Measurements from ENCODE around the gene RPL28. TPM values are rescaled to one million over a fixed set of nuclear protein-coding genes. Genes with fewer than 3 reads are reported as not detected.

Gene RPL28
- total and polyA plus RNA-seq, 2 of the 13 experiments (the other 11 are each of a cell fraction or from before 2014, with no cell fraction given) = 105 to 420 TPM

DNA sequence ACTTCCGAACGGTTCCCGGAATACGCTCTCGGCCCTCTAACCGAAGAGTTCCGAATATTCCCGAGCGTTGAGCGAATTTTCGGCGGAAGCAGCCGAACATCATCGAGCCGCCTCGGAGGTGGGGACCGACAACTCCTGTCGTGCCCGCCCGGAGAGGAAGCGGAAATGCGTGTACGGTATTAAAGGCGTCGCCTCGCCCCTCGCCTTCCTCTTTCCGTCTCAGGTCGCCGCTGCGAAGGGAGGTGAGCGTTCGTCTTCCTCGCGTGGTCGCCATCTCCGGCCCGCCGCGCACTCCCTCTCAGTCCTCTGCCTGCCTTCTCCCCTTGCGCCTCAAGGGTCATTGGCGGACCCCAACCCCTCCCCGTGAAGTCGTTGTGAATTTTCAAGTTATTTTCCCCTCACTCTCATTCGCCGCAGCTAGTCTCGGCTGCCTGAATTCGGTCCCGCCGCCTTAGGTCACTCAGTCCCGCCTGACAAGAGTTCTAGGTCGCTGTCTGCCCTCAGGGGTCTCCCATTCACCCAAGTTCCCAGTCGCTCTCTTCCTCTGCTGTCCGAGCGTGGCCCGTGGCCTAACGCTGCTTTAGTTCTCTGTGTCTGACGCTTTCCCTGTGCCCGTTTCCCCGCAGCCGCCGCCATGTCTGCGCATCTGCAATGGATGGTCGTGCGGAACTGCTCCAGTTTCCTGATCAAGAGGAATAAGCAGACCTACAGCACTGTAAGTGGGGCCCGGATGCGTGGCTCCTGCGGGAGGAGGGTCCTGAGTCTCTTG lies at the start of gene RPL28 (continued):
- TF ChIP-seq MAZ (IDR thresholded peaks at IDR 0.05; ENCODE audit: borderline replicate concordance, low read depth, low read length) = no peak
- TF ChIP-seq MAZ (CRISPR knock-in tag; IDR thresholded peaks at IDR 0.05; ENCODE audit: low read depth) = peak; percentile 88
- TF ChIP-seq, protein P1, sequence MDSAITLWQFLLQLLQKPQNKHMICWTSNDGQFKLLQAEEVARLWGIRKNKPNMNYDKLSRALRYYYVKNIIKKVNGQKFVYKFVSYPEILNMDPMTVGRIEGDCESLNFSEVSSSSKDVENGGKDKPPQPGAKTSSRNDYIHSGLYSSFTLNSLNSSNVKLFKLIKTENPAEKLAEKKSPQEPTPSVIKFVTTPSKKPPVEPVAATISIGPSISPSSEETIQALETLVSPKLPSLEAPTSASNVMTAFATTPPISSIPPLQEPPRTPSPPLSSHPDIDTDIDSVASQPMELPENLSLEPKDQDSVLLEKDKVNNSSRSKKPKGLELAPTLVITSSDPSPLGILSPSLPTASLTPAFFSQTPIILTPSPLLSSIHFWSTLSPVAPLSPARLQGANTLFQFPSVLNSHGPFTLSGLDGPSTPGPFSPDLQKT (CRISPR knock-in tag; IDR thresholded peaks at IDR 0.05; ENCODE audit: borderline replicate concordance) = no peak; the same call in 1 of the 2 replicates
- peak; percentile 81; the same call in 1 of the 2 replicates for TF ChIP-seq ZNF614 (CRISPR knock-in tag; IDR thresholded peaks at IDR 0.05; ENCODE audit: borderline replicate concordance)
- TF ChIP-seq, protein P2, sequence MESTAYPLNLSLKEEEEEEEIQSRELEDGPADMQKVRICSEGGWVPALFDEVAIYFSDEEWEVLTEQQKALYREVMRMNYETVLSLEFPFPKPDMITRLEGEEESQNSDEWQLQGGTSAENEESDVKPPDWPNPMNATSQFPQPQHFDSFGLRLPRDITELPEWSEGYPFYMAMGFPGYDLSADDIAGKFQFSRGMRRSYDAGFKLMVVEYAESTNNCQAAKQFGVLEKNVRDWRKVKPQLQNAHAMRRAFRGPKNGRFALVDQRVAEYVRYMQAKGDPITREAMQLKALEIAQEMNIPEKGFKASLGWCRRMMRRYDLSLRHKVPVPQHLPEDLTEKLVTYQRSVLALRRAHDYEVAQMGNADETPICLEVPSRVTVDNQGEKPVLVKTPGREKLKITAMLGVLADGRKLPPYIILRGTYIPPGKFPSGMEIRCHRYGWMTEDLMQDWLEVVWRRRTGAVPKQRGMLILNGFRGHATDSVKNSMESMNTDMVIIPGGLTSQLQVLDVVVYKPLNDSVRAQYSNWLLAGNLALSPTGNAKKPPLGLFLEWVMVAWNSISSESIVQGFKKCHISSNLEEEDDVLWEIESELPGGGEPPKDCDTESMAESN (CRISPR knock-in tag; conservative IDR thresholded peaks at IDR 0.05) = peak; percentile 78
- no peak for TF ChIP-seq ADNP (CRISPR knock-in tag; IDR thresholded peaks at IDR 0.05)
- TF ChIP-seq, protein P3, sequence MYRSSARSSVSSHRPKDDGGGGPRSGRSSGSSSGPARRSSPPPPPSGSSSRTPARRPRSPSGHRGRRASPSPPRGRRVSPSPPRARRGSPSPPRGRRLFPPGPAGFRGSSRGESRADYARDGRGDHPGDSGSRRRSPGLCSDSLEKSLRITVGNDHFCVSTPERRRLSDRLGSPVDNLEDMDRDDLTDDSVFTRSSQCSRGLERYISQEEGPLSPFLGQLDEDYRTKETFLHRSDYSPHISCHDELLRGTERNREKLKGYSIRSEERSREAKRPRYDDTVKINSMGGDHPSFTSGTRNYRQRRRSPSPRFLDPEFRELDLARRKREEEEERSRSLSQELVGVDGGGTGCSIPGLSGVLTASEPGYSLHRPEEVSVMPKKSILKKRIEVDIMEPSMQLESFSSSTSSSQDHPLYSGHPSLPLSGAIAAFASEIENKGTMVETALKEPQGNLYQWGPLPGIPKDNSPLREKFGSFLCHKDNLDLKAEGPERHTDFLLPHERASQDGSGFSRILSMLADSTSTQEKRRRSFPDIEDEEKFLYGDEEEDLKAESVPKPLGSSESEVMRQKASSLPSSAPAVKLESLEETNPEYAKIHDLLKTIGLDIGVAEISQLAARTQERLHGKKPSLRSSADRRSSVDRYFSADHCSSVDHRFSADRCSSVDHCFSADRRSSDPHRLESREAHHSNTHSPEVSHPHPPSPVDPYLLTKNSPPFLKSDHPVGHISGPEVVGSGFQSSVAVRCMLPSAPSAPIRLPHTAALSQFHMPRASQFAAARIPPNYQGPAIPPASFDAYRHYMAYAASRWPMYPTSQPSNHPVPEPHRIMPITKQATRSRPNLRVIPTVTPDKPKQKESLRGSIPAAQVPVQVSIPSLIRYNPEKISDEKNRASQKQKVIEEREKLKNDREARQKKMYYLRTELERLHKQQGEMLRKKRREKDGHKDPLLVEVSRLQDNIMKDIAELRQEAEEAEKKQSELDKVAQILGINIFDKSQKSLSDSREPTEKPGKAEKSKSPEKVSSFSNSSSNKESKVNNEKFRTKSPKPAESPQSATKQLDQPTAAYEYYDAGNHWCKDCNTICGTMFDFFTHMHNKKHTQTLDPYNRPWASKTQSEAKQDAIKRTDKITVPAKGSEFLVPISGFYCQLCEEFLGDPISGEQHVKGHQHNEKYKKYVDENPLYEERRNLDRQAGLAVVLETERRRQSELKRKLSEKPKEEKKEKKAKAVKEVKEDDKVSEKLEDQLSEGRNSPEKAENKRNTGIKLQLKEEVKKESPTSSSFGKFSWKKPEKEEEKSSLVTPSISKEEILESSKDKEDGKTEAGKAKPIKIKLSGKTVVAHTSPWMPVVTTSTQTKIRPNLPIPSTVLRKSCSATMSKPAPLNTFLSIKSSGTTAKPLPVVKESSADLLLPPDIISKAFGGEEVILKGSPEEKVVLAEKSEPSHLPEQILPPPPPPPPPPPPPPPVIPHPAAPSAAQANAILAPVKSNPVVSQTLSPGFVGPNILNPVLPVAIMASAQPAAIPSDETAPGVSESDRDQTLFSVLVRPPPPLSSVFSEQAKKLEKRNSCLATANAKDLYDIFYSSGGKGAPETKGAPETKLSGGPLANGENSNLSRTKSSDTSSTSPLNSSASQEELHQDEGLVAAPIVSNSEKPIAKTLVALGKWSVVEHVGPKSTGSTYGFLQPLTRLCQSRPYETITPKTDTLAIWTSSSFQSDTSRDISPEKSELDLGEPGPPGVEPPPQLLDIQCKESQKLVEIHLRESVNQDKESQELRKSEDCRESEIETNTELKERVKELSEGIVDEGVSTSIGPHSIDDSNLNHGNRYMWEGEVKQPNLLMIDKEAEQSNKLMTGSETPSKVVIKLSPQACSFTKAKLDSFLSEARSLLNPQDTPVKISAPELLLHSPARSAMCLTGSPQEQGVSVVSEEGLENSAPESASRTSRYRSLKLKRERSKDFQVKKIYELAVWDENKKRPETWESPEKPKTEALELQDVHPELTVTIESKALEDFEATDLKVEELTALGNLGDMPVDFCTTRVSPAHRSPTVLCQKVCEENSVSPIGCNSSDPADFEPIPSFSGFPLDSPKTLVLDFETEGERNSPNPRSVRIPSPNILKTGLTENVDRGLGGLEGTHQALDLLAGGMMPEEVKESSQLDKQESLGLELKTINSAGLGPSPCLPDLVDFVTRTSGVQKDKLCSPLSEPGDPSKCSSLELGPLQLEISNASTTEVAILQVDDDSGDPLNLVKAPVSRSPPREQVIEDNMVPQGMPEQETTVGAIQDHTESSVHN (CRISPR knock-in tag; IDR thresholded peaks at IDR 0.05) = no peak; the same call in 1 of the 2 replicates
- TF ChIP-seq ZNF670 (CRISPR knock-in tag; IDR thresholded peaks at IDR 0.05; ENCODE audit: borderline replicate concordance) = no peak
- TF ChIP-seq, protein P4, sequence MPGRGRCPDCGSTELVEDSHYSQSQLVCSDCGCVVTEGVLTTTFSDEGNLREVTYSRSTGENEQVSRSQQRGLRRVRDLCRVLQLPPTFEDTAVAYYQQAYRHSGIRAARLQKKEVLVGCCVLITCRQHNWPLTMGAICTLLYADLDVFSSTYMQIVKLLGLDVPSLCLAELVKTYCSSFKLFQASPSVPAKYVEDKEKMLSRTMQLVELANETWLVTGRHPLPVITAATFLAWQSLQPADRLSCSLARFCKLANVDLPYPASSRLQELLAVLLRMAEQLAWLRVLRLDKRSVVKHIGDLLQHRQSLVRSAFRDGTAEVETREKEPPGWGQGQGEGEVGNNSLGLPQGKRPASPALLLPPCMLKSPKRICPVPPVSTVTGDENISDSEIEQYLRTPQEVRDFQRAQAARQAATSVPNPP (CRISPR knock-in tag; IDR thresholded peaks at IDR 0.05) = no peak
- TF ChIP-seq ZBTB7A (CRISPR knock-in tag; IDR thresholded peaks at IDR 0.05) = 0 out of 2 replicates have a peak, but pooled peaks have one; percentile 29
- TF ChIP-seq, protein P5, sequence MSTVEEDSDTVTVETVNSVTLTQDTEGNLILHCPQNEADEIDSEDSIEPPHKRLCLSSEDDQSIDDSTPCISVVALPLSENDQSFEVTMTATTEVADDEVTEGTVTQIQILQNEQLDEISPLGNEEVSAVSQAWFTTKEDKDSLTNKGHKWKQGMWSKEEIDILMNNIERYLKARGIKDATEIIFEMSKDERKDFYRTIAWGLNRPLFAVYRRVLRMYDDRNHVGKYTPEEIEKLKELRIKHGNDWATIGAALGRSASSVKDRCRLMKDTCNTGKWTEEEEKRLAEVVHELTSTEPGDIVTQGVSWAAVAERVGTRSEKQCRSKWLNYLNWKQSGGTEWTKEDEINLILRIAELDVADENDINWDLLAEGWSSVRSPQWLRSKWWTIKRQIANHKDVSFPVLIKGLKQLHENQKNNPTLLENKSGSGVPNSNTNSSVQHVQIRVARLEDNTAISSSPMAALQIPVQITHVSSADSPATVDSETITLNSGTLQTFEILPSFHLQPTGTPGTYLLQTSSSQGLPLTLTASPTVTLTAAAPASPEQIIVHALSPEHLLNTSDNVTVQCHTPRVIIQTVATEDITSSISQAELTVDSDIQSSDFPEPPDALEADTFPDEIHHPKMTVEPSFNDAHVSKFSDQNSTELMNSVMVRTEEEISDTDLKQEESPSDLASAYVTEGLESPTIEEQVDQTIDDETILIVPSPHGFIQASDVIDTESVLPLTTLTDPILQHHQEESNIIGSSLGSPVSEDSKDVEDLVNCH (CRISPR knock-in tag; IDR thresholded peaks at IDR 0.05) = 0 out of 2 replicates have a peak, but pooled peaks have one; percentile 24

Data from HepG2 (cell line).